Stimulated activated CD4-positive, alpha-beta T cell treated with anti-CD3 and anti-CD28 coated beads, Interleukin-15, amount 100 ng/mL, for 24 hours (primary cell): ENCODE data around the gene CYP2A6.
A peak's percentile ranks its signal among the peaks of the same experiment; 100 is the strongest.

Experiments
- DNase-seq: peaks from one replicate; pipeline ENCODE4 v3.0.0-alpha.2; 2020

CYP2A6 gene

DNA sequence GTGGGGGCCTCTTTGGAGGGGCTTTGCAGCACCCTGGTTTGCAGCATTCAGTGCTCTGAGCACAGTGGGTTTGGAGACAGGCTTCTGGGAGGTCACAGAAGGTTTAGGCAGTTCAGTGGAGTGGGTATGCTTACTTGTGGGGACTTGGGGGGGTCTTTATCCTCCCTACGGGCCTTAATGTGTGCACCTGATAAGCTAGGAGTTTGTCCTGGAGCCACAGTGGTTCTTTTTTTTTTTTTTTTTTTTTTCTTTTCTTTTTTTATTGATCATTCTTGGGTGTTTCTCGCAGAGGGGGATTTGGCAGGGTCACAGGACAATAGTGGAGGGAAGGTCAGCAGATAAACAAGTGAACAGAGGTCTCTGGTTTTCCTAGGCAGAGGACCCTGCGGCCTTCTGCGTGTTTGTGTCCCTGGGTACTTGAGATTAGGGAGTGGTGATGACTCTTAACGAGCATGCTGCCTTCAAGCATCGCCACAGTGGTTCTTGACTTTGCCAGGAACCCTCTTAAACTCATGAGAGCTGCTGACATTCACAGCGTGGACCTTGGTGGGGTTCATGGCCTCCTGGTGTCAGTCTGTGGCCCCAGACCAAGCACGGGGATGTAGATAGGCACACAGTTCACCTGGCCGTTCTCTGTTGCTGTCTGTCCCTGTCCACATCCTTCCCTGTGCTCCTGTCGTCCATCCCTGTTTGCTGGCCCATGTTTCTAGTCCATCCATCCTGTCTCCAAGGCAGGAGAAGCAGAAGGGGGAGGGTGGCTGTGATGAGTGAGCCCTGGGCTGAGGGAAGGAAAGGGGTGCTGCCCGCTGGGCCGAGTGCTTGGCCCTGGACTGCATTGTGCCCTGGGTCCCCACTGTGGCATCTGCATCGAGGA lies 48.6 kb downstream of the CYP2A6 start:
- no peak for DNase-seq

GRCh38 chr19:40800997-40801377 lies 49.3 kb downstream of the CYP2A6 start:
- no peak for DNase-seq

DNA sequence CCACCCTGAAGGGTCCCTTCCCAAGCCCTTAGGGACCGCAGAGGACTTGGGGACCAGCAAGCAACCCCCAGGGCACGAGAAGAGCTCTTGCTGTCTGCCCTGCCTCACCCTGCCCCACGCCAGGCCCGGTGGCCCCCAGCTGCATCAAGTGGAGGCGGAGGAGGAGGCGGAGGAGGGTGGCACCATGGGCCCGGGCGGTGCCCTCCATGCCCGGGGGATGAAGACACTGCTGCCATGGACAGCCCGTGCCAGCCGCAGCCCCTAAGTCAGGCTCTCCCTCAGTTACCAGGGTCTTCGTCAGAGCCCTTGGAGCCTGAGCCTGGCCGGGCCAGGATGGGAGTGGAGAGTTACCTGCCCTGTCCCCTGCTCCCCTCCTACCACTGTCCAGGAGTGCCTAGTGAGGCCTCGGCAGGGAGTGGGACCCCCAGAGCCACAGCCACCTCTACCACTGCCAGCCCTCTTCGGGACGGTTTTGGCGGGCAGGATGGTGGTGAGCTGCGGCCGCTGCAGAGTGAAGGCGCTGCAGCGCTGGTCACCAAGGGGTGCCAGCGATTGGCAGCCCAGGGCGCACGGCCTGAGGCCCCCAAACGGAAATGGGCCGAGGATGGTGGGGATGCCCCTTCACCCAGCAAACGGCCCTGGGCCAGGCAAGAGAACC lies 49.8 kb downstream of the CYP2A6 start:
- DNase-seq, result no peak

GRCh38 chr19:40799558-40800338 lies 50.5 kb downstream of the CYP2A6 start:
- DNase-seq, result peak; percentile 46

- peak; percentile 100 for DNase-seq
Measured at GRCh38 chr19:40798683-40799557, 51.3 kb downstream of the CYP2A6 start, which contains the start of gene EGLN2. EGLN2 (plus strand) TSS chr19:40799191; CDS start chr19:40800573, 1,382 bp downstream.

DNA sequence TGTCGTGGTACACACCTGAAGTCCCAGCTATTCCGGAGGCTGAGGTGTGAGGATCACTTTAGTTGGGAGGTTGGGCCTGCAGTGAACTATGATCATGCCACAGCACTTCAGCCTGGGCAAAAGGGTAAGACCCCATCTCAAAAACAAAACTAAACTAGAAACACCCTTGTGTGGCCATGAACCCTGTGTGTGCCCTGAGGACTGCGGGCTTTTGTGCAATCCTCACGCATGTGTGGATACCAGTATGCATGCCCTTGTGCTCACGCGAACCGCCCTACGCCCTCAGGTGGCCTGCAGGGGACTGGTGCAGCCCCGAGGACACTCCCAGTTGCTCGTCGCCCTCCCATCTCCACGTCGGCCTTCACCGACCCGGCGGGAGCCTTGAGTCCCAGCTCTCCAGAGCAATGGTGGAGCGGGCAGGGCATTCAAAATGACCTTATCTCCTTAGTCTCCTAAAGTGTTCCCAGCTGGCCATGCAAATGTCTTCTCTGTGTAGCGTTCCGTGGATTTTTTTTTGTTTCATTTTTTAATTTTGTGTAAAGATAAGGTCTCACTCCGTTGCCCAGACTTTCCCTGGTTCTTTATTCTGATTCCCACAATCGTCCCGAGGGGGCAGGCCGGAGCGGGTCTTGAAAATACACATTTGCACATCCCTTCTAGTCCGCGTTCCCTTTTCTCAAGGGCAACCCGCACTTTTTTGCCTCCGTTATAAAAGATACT lies 52.1 kb downstream of the CYP2A6 start:
- peak; percentile 76 for DNase-seq

GRCh38 chr19:40797166-40797962 lies 52.9 kb downstream of the CYP2A6 start:
- no peak for DNase-seq
